DMS53 (cell line): Measurements from ENCODE around the gene FA2H.
"Not testable (repeated sequence)": the region's sequence is repeated elsewhere in the genome, so short reads cannot be mapped to it uniquely, and the experiment has no call there.

Source experiments
- DNase-seq: peaks from one replicate; lab custom pipeline; 2025; lab: John Stamatoyannopoulos, UW

FA2H gene

GRCh38 chr16:74679983-74680382 is 94.6 kb downstream of the FA2H start:
- no peak for DNase-seq

GRCh38 chr16:74677868-74678267 is 96.8 kb downstream of the FA2H start:
- no peak for DNase-seq

- DNase-seq: no peak
Measured at GRCh38 chr16:74673876-74674275, 100.7 kb downstream of the FA2H start.

- DNase-seq: not testable (repeated sequence)
Measured at GRCh38 chr16:74668877-74669276, 105.7 kb downstream of the FA2H start.

GRCh38 chr16:74667255-74667700 is 107.3 kb downstream of the FA2H start:
- DNase-seq: peak; percentile 58

- peak; percentile 99 for DNase-seq
Measured at GRCh38 chr16:74666425-74667254, 108.0 kb downstream of the FA2H start, which contains the start of gene RFWD3. Gene RFWD3 (minus strand): TSS chr16:74666877. CDS start chr16:74661449, 5,428 bp downstream.

GRCh38 chr16:74666010-74666421 is 108.6 kb downstream of the FA2H start:
- peak; percentile 1 for DNase-seq
